ENCODE data around the gene CCL5. TPM values are rescaled to one million over a fixed set of nuclear protein-coding genes. Genes with fewer than 3 reads are reported as not detected.

Gene CCL5
- total RNA-seq, 6 experiments from 2014 or later = 0.19 TPM; not detected in 5

GRCh38 chr17:35847006-35847405 lies 33.2 kb downstream of the CCL5 start:
- Mint-ChIP-seq H3K4me1 (ENCODE audit: low read depth) (peaks cover 14% of the 10 kb centered on the region), H3K4me3 (no peak overlapping the region), H3K27me3 (ENCODE audit: insufficient read depth) (peaks cover 2% of the 10 kb centered on the region; the same call in 1 of the 2 replicates), H3K9me3 (no peaks in the 10 kb centered on the region), H3K27ac (peak overlapping the region; percentile 55; the same call in 1 of the 2 replicates), H3K36me3 (ENCODE audit: low read depth) (peaks cover 25% of the 10 kb centered on the region)
- TF ChIP-seq, protein P1, sequence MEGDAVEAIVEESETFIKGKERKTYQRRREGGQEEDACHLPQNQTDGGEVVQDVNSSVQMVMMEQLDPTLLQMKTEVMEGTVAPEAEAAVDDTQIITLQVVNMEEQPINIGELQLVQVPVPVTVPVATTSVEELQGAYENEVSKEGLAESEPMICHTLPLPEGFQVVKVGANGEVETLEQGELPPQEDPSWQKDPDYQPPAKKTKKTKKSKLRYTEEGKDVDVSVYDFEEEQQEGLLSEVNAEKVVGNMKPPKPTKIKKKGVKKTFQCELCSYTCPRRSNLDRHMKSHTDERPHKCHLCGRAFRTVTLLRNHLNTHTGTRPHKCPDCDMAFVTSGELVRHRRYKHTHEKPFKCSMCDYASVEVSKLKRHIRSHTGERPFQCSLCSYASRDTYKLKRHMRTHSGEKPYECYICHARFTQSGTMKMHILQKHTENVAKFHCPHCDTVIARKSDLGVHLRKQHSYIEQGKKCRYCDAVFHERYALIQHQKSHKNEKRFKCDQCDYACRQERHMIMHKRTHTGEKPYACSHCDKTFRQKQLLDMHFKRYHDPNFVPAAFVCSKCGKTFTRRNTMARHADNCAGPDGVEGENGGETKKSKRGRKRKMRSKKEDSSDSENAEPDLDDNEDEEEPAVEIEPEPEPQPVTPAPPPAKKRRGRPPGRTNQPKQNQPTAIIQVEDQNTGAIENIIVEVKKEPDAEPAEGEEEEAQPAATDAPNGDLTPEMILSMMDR (IDR thresholded peaks at IDR 0.05) = no peak
- DNase-seq = no peak

DNA sequence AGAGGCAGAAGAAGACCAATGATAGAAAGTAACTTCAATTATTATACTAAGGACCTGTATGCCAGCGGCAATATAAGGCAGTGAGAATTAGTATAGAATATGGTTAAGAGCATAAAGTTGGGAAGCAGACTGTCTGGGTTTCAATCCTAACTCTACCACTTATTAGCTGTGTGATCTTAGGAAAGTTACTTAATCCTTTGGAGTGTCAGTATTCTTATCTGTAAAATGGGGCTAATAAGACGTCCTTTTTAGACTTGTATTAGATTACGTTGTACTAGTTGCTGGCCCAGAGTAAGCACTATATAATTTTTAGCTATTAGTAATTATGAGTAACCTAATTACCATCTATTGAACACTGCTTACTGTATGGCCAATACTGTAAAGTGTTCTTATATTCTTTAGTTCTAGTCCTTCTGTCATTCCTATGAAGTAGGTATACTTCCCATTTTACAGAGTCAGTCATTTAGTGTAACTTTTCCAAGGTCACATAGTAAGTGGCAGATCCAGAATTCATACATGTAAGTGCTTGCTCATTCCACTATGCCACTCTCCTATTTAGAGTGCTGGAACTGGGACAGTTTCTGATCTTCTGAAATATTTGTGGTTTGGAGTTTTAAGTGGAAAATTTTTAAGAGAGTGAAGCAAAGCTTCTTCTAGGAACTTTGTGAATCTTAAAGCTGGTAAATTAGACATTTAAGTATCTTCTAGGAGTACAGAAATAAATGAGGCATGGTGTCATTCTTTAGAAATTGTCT lies 33.9 kb downstream of the CCL5 start:
- H3K4me3 Mint-ChIP-seq = no peak overlapping the region
- H3K36me3 Mint-ChIP-seq (ENCODE audit: low read depth) = peaks cover 22% of the 10 kb centered on the region
- H3K9me3 Mint-ChIP-seq = no peaks in the 10 kb centered on the region
- peaks cover 16% of the 10 kb centered on the region for H3K4me1 Mint-ChIP-seq (ENCODE audit: low read depth)
- TF ChIP-seq, protein P1 (IDR thresholded peaks at IDR 0.05) = no peak
- peak; percentile 30 for DNase-seq
- H3K27ac Mint-ChIP-seq = peak overlapping the region; percentile 55
- peaks cover 2% of the 10 kb centered on the region; the same call in 1 of the 2 replicates for H3K27me3 Mint-ChIP-seq (ENCODE audit: insufficient read depth)

DNA sequence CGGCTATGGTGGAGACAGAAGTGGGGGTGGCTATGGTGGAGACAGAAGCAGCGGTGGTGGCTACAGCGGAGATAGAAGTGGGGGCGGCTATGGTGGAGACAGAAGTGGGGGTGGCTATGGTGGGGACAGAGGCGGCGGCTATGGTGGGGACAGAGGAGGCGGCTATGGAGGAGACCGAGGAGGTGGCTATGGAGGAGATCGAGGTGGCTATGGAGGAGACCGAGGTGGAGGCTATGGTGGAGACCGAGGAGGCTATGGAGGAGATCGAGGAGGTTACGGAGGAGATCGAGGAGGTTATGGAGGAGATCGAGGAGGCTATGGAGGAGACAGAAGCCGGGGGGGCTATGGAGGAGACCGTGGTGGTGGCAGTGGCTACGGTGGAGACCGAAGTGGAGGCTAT lies 35.6 kb downstream of the CCL5 start:
- no peak for DNase-seq
- no peaks in the 10 kb centered on the region; the same call in 1 of the 2 replicates for H3K27me3 Mint-ChIP-seq (ENCODE audit: insufficient read depth)
- H3K9me3 Mint-ChIP-seq = no peaks in the 10 kb centered on the region
- TF ChIP-seq, protein P1 (IDR thresholded peaks at IDR 0.05) = no peak
- H3K36me3 Mint-ChIP-seq (ENCODE audit: low read depth) = peaks cover 21% of the 10 kb centered on the region
- H3K27ac Mint-ChIP-seq = peak overlapping the region; percentile 12; the same call in 1 of the 2 replicates
- no peak overlapping the region for H3K4me3 Mint-ChIP-seq
- H3K4me1 Mint-ChIP-seq (ENCODE audit: low read depth) = peaks cover 23% of the 10 kb centered on the region

DNA sequence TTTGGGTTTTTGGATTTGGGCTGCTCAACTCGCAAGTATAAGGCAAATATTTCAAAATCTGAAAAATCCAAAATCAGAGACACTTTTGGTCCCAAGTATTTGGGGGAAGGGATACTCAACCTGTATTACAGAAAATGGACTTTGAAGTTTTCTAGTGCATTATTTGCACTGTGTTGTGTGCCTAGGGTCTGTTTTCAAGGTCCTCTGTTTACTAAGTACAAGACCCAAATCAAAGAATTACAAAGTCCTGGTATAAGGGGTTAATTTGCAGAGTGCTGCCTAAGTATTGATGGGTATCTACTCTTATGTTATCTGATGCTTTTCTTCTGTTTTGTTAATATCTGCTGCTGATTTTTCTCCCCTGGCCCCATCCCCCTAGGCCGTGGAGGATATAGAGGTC lies 36.5 kb downstream of the CCL5 start:
- H3K36me3 Mint-ChIP-seq (ENCODE audit: low read depth) = peaks cover 19% of the 10 kb centered on the region
- H3K9me3 Mint-ChIP-seq = no peaks in the 10 kb centered on the region
- DNase-seq = no peak
- H3K27me3 Mint-ChIP-seq (ENCODE audit: insufficient read depth) = no peaks in the 10 kb centered on the region
- no peak overlapping the region for H3K27ac Mint-ChIP-seq
- TF ChIP-seq, protein P1 (IDR thresholded peaks at IDR 0.05) = no peak
- peaks cover 23% of the 10 kb centered on the region for H3K4me1 Mint-ChIP-seq (ENCODE audit: low read depth)
- H3K4me3 Mint-ChIP-seq = no peak overlapping the region

- H3K36me3 Mint-ChIP-seq (ENCODE audit: low read depth) = peaks cover 19% of the 10 kb centered on the region; the same call in 1 of the 2 replicates
Measured at GRCh38 chr17:35842239-35842638, 37.9 kb downstream of the CCL5 start.

More at GRCh38 chr17:35842239-35842638, 37.9 kb downstream of the CCL5 start:
- no peaks in the 10 kb centered on the region for H3K9me3 Mint-ChIP-seq
- no peak overlapping the region; the same call in 1 of the 2 replicates for H3K27ac Mint-ChIP-seq
- TF ChIP-seq, protein P1 (IDR thresholded peaks at IDR 0.05) = no peak
- no peak for DNase-seq
- no peak overlapping the region for H3K4me3 Mint-ChIP-seq
- no peaks in the 10 kb centered on the region for H3K27me3 Mint-ChIP-seq (ENCODE audit: insufficient read depth)
- H3K4me1 Mint-ChIP-seq (ENCODE audit: low read depth) = peaks cover 23% of the 10 kb centered on the region

Measured in HFFc6 (cell line).